Hematopoietic multipotent progenitor cell (in vitro differentiated cells): ENCODE data around the gene KITLG. TPM values are rescaled to one million over a fixed set of nuclear protein-coding genes. Genes with fewer than 3 reads are reported as not detected.
"Not testable (repeated sequence)": the region's sequence is repeated elsewhere in the genome, so short reads cannot be mapped to it uniquely, and the experiment has no call there.

Source experiments
- DNase-seq, 3 donors: peaks; one replicate each; pipeline ENCODE4 v3.0.0-alpha.2; 2011 to 2015; ENCODE audit warnings: low read depth in 2 of 3, low spot score in 2 of 3
- total RNA-seq: library from RNA; depleted of rRNA; stranded (reverse); fragments of >200 nt; gene quantifications from one replicate; pipeline ENCODE4 v1.2.3, GENCODE V29; 2012

The KITLG gene
- total RNA-seq, 1 donor = under 0.01 TPM

DNA sequence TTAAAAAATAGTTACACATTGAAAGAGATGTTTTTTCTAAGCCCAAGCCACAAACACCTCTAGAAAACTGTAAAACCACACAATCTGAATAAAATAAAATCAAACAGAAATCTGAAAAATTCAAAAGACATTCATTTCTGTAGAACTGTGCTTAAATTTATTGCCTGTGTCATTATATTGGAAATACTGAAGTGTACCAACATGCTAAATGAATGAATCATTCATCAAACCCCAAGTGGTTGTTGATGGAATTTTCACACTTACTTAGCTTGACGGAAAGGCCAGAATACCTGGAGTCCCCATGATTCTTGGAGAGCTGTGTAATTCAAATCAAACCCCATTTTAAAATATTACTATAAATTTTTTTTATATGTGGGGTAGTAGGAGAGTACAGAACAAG lies 2.7 kb downstream of the KITLG start:
- DNase-seq = no peak

DNA sequence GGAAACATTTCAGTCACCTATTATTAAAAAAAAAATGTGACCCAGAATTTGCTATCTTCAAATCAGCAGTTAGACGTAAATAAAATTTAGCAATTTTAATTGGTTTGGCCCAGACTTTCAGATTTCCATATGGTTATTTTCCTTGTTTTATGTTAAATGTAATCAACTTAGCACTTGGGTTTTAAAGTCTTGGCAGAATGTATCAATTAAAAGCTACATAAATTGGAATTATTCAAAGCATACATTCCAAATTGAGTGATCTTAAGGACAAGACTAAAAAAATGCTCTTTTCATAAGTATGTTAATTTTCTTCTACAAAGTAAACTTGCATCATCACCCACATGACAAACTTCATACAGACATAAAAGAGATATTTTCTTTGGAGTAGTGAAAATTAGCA lies 3.4 kb downstream of the KITLG start:
- no peak for DNase-seq

DNA sequence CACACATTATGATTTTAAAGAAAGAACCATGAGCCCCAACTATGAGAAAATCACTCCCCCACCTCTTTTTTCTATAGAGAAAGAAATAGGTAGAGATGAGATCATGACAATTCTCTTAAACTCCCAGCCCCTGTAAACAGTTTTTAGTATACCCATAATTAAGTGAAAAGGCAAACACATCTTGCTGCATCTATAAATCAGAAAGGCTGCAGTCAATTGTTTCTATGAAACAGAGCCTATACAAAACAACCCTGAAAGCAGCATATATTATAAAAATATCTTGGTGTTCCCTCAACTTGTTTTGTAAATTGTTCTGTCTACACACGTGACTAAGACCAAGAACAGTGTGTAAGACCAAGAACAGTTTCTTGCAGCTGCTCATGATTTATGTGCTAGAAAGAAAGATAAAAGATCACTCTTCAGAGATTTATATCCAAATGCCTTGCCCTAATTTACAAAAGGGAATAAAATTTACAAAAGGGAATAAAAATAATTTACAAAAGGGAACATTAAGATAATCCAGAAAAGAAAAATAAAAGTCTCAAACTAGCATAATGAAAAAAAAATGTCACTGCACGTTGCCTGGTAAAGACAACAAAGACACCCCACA lies 4.8 kb downstream of the KITLG start:
- no peak for DNase-seq

DNA sequence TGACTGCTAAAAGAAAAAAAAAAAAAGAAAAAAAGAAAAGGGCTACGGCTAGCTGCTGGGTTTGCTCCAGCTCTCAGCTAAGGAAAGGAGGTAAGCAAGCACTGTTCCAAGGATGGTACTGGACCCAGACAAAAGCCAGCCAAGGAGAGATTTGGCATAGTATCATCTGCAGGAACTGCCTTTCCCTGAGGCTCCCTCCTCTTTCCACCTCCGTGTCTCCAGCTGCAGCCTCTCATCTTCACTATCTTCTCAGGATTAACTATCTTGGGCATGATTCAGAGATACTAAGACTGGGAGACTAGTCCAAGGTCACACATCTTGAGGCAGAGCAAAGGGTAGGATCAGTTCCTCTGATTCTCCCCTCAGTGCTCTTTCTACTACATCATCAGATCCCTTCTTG lies 6.0 kb downstream of the KITLG start:
- DNase-seq = no peak

DNA sequence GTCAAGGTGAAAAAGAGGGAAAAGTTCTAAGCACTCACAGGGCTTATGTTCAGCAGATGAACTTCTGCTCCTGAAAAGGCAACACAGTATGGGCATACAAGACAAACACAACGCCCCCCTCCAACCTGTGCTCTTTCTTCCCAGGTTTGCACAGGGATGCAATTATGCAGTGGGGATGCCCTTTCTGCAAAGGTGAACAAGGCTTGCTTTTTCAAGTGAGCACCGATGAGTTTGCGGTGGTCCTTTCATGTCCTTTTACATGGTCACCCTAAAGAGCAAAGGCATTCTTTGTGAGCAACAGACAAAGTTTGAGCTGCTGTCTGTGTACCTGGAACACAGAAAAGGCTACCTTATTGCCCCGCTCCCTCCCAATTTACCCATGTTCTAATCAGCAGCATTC lies 6.7 kb downstream of the KITLG start:
- DNase-seq = no peak

DNA sequence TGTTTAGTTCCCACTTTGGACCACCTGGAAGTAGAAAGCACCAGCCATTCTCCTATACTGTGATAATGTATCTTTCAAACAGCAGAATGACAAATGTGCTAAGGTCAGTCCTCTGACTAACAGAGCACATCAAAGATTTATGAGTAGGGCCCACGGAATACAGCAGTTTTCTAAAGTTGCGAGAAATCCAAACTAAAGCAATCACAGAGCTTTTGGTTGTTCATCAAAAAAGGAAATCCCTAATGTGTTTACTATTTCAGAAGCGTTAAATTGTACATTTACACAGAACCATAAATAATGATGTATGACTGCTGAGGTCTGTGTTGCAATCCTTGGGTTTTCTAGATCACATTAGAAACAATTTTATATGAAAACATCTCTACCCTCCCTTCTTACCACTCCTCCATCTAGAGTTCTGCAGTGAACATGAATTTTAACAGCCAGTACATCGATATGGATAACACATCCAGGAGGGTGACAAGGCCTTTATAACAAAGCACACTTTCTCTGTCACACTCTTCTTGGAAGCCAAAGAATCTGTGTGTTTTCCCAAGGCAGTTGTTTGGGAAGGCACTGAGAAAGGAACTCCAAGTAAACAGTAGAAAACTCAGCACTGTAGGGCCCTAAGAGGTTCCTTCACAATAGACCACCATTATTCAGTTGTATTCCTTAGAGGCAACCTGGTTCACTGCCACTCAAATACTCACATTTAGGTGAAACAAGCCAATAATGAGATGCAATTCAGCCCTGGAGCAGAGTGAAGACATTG lies 7.3 kb downstream of the KITLG start:
- no peak for DNase-seq

DNA sequence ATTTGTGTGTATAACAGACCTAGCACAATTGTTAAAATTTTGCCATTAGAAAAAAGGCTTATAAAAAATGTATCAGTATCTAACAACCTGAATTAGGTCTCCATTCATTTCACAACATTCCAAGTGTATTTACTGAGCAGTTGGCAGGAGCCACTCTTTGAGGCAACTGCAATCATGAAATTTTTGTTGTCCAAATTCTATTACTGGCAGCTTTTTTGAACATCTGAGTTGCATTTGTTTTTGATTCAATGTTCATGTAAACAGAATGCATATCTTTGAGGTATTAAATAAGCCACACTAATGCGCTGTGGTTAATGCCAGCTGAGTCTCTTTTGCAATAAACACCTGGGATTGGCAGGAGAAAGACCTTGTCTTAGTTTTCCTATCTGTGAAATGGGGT lies 8.7 kb downstream of the KITLG start:
- no peak for DNase-seq

DNA sequence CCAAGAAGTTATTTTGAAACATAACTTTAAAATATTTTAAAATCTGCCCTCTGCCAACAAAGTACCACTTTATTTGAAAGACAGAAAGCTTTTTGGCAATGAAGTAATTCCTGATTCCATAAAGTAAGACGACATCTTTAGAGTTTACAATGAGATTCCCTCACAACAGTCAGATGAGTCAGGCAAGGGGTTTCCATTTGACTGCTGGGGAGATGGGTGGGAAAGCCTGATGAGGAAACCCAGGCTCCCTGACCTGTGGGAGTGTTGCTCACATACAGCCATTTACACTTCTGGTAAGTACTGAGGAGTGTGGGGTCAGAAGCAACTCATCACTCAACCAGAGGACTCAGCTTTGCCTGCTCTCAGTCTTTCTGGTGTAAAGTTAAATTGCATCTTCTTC lies 10.2 kb downstream of the KITLG start:
- DNase-seq = no peak

DNA sequence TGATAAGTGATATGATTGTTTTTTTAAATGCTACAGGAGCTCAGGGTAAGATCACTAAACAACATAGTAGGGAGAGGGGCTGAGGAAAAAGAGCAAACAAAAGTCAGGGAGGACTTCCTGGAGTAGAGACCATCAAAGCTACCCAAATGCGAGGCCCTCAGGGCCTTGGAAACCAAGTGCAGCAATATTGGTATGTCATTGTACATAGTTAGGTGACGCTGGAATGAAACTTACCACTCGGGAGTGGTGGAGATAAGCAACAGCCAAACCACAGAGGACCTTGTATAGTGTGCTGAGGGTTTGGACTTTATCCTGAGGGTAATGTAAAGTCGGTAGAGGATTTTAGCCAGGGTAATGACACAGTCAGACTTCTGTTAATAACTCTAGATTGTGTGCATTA lies 13.8 kb downstream of the KITLG start:
- DNase-seq = no peak

DNA sequence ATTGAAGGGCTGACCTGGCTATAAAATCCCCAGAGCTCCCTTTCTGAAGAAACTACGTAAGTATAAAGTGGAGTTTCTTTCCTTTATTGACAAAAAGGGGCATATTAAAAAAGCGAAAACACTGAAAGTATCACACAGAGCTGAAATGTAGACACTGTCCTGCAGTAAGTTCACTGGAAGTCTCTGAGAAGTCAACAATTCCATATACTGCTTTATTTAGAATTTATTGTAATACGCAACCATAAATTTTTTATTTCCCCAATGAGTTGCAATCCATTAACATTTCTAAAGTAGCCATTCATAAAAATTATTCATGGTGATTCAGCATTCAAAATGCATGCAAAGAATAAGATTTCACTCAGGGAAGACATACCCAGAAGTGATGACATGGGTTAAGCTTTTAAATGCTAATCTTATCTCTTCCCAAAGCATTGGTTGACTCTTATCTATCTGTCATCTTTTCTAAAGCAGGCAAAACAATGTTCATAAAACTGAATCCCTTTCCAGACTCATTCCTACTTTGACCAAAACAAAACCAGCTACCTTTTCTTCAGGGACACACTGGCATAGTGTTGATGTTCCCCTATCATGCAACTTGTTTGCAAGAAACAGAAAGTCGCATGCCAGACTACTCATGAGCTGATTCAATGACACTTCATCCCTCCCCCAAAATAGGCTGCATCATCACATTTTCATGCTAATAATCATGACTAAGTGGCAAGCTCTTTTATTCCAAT lies 17.3 kb downstream of the KITLG start:
- no peak for DNase-seq

DNA sequence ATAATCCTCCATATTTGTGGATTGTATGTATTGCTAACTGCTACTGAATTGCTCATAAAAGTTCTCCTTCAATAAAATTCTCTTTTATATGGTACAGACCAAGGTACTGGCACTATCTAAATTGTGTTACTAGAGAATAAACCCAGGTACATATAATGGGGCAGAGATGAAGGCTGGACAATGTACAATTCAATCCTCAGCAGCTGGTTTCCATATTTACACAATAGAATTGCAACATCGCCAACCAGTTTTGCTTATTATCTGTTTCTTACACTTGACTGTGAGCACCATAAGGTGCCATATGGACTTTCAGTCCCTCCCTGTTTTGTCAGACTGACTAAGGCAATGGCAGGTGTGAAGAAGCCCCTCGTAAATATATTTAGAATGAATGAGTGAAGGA lies 18.1 kb downstream of the KITLG start:
- no peak for DNase-seq

DNA sequence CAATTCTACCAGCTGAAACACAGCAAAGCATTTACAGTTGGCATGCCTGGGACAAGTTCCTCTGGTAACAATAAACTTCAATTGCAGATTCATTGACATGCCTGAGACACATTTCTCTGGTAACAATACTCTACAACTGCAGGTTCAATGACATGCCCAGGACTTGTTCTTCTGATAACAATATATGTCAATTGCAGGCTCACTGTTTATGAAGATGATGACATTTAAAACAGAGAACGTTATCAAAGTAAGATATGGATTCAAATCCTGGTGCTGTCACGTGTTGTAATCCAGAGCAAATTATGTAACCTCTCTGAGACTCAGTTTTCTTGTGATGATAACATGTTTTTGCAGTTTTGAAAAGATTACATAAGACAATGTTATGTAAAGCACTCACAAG lies 20.5 kb downstream of the KITLG start:
- no peak for DNase-seq

DNA sequence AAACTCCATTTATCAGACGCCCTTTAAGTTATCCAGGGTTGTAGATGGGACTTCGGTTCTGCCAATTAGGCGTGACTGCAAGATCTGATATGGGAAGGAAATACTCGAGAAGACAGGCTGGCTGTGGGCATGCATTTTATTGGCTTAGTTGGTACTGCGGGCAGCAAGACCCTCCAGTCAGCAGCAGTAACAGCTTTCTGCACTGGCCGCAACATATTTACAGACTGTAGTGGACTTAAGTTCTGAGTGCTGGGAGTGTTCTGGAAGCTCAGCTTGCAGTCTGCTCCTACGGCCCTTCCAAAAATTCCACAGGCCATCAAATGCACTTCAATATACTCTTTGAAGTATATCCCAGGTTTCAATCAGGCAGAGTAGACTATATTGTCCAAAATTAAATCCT lies 21.1 kb downstream of the KITLG start:
- no peak for DNase-seq

DNA sequence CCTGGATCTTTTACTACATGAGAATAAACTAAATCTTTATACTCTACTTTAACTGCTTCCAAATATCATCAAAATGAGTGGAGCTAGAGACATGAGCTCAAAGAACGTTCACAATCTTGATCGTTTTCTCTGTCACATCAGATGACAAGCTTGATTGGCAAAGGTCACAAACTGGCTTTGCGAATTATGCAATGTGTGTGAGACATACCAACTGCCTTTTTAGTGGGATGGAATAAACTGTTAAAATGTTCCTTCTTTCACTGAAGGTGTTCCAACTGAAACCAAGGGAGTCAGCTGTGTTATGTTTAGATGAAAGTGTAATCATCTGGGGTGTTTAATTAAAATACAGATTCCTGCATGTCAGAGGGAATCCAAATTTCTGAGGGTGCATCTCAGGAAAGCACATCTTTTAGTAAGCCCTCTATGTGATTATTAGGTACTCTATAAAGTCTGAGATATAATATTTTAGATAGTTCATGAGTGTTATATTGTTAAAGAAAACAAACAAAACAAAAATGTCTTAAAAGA lies 21.9 kb downstream of the KITLG start:
- DNase-seq = no peak

DNA sequence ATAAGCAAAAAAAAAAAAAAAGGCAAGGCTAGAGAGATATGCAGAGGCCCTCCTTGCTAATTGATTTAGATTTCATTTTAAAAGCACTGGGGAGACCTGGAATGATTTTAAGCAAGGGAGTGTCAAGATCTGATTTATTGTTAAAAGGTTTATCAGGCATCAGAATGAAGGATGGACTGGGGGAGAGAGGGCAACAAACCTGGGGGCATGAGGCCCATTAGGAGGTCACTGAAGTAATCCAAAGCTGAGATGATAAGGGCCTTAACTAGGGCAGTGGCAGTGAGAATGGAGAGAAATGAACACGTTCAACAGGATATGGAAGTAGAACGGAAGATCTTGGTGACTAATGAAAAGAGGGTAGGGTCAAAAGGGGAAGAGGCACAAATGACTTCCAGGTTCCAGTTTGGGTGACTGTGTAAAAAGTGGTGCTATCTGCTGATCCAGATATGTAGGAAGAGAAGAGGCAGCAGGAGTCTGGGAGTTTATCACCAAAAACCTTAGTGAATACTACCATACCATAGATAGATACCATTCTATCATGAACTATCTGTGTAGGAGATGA lies 24.0 kb downstream of the KITLG start:
- DNase-seq = no peak

DNA sequence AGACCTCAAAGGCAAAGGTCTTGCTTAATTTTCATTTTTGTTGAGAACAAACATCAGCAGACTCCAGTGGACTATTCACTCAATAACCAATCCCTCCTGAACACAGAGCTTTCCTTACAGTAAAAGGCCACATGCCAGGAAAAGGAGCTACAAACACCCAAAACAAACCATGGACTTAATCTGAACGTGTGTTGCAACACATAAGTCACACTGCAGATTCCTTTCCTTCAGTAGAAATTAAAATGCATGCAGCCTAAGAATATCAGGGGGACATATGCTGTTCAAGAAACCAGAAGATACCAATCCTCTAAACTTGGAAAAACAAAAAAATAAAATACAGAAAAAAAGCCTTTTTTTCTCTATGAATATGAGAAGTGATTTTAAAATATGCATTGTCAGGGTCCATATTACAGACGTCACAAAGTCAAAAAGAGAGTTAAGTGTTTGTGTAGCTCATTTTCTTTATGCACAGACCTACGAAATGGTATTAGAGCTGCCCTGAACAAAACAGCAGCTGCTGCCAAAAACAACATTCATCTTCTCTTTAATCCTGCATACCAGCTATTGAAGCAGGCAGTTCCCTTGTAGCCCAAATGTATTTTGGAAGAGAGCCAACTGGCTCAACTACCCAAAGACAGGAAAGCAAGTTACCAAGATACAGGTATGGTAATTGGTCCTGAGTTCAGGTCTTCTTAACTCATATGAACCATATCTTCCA lies 26.2 kb downstream of the KITLG start:
- no peak for DNase-seq

DNA sequence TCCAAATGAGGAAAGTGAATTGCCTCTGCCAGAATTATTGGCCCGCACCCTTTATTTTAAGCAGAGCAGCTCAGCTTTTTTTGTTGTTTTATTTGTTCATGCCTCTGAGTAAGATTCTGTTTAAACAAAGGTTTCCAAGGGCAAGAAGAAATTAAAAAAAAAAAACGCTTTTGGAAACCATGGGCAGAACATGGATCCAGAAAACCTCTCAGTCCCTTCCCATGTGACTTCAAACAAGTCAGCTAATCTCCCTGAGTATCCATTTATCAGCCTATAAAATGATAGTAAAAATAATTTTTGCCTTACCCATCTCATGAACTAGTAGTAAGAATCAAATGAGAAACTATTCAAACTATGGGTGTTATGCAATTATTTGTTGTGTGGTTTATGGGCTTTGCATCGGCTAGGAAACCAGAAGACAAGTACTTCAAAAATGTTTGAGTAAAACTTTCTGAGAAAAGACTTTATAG lies 27.6 kb downstream of the KITLG start:
- DNase-seq = no peak

DNA sequence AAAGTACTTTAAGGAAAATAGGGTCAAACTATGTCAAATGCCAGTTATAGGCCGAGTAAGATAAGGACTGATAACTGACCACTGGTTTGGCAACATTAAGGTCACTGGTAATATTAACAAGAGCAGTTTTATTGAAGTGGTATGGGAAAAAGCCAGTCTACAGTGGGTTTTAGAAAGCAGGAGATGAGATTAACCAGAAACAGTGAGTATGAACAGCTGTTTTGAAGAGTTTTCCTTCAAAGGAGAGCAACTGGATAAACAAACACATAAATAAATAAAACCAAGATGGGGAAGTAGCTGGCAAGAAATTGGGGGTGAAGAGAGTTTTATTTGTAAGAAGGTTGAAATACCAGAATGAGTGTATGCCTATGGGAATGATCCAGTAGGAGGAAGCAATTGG lies 30.3 kb downstream of the KITLG start:
- DNase-seq = no peak

DNA sequence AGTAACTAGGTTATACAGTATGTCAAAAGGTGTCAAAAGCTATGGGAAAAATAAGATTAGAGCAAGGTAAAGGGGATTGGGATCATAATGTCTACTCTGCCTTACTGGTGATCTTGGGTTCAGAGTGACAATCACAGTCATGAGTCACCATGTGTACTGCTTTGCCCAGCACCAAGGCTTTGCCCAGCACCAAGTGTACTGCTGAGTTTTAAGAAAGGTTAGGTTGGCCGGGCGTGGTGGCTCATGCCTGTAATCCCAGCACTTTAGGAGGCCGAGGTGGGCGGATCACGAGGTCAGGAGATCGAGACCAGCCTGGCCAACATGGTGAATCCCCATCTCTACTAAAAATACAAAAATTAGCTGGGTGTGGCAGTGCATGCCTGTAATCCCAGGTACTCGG lies 32.3 kb downstream of the KITLG start:
- DNase-seq = not testable (repeated sequence)

DNA sequence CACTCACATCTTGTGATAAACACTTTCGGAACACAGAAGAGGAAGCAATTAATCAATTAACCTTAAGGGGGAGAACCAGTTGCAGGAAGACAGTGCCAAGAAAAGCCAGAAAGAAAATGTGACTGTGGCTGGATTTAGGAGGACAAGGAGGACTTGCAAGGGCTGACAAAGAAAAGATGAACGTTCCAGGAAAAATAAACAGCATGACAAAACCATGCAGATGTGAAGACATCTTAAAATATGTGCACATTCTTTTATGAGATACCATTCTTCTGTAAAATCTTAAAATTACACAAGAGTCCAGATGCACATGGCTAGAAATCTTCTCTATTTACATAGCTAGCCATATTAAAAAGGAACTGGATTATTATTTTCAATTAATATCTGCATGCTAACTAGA lies 33.4 kb downstream of the KITLG start:
- DNase-seq = no peak

DNA sequence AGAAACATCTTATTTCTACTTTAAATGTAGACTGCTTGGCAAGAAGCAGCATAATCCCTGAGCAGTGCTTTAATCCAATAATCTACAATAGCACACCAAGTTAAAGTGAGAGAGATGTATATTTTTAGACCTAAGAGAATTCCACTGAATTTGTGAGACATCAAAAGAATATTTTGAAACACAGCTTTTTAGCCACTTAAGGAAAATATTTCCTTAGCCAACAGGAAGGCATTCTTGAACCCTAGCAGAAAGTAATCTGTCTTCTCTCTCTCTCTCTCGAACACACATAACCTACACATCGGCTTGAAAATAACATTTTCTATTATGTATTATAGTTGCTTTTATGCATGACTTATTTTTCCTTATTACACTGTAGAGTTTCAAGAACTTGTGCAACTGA lies 34.0 kb downstream of the KITLG start:
- DNase-seq = no peak
